HepG2 (cell line): ENCODE measurements around the gene E2F1. TPM values are rescaled to one million over a fixed set of nuclear protein-coding genes. Genes with fewer than 3 reads are reported as not detected.

ENCODE experiments used
- ATF7-NPFF ChIP-seq: sonication (generic); formaldehyde crosslinking; IDR thresholded peaks from 2 replicates; pipeline ENCODE4 v1.8.1; 2023; ENCODE audit warnings: mild to moderate bottlenecking, low read depth, missing genetic modification reagents, moderate library complexity
- CREB1 ChIP-seq, 2 experiments: fragments of 450-650 bp in 1 of 2; IDR thresholded peaks; 2 replicates each; pipeline ENCODE4 v1.6.1; 2016 to 2017; ENCODE audit warnings: control low read depth in 1 of 2, mild to moderate bottlenecking in 1 of 2, missing compliant biosample characterization in 1 of 2, missing genetic modification characterization in 1 of 2
- DDIT3 ChIP-seq: sonication (generic); formaldehyde crosslinking; IDR thresholded peaks from 2 replicates; pipeline ENCODE4 v1.4.0; 2020; ENCODE audit warnings: mild to moderate bottlenecking, missing genetic modification reagents
- DMAP1 ChIP-seq: IDR thresholded peaks from 2 replicates; pipeline ENCODE4 v1.6.1; 2016
- ETV5 ChIP-seq: IDR thresholded peaks from 2 replicates; pipeline ENCODE4 v1.6.1; 2018; ENCODE audit warnings: missing biosample characterization, missing genetic modification reagents, inconsistent platforms, borderline replicate concordance
- FOSL2 ChIP-seq: sonication (generic); formaldehyde crosslinking; IDR thresholded peaks from 2 replicates; pipeline ENCODE4 v1.4.0; 2020; ENCODE audit warnings: missing genetic modification reagents
- HOXD1 ChIP-seq: sonication (generic); formaldehyde crosslinking; IDR thresholded peaks from 2 replicates; pipeline ENCODE4 v1.5.0; 2020; ENCODE audit warnings: missing genetic modification reagents
- KDM5B ChIP-seq: sonication (generic); formaldehyde crosslinking; IDR thresholded peaks from 2 replicates; pipeline ENCODE4 v1.4.0; 2020; ENCODE audit warnings: missing genetic modification reagents, mild to moderate bottlenecking, borderline replicate concordance
- NFE2L2 ChIP-seq: fragments of 150-350 bp; IDR thresholded peaks from 2 replicates; pipeline ENCODE4 v1.6.1; 2014; ENCODE audit warnings: low read length
- NONO ChIP-seq, 2 experiments: fragments of 450-650 bp in 1 of 2; sonication (generic) in 1 of 2; formaldehyde crosslinking in 1 of 2; IDR thresholded peaks in 1 of 2; conservative IDR thresholded peaks in 1 of 2; 2 replicates each; pipeline versions ENCODE4 v1.6.1 to v1.8.0; 2017 to 2022; ENCODE audit warnings: mild to moderate bottlenecking in 1 of 2, missing genetic modification reagents in 1 of 2, moderate library complexity in 1 of 2
- POGK ChIP-seq: sonication (generic); formaldehyde crosslinking; conservative IDR thresholded peaks from 2 replicates; pipeline ENCODE4 v1.8.0; 2022; ENCODE audit warnings: mild to moderate bottlenecking, moderate library complexity, missing genetic modification reagents
- PREB ChIP-seq: sonication (generic); formaldehyde crosslinking; IDR thresholded peaks from 2 replicates; pipeline ENCODE4 v1.4.0; 2020; ENCODE audit warnings: missing genetic modification reagents
- ZBTB37 ChIP-seq: sonication (generic); formaldehyde crosslinking; IDR thresholded peaks from 2 replicates; pipeline ENCODE4 v1.4.0; 2020; ENCODE audit warnings: mild to moderate bottlenecking, missing genetic modification reagents
- ZFP37 ChIP-seq: sonication (generic); formaldehyde crosslinking; IDR thresholded peaks from 2 replicates; pipeline ENCODE4 v1.4.0; 2020; ENCODE audit warnings: missing genetic modification reagents, borderline replicate concordance
- ZFX ChIP-seq: sonication (generic); formaldehyde crosslinking; IDR thresholded peaks from 2 replicates; pipeline ENCODE4 v1.4.0; 2020; ENCODE audit warnings: mild to moderate bottlenecking, low read depth, missing genetic modification reagents, moderate library complexity
- ZNF160 ChIP-seq: sonication (generic); formaldehyde crosslinking; IDR thresholded peaks from 2 replicates; pipeline ENCODE4 v1.8.0; 2022; ENCODE audit warnings: mild to moderate bottlenecking, inconsistent platforms, missing genetic modification reagents
- ZNF414 ChIP-seq: sonication (generic); formaldehyde crosslinking; IDR thresholded peaks from 2 replicates; pipeline ENCODE4 v1.5.0; 2020; ENCODE audit warnings: missing genetic modification reagents
- ZNF672 ChIP-seq: sonication (generic); formaldehyde crosslinking; IDR thresholded peaks from 2 replicates; pipeline ENCODE4 v1.8.1; 2022; ENCODE audit warnings: missing genetic modification reagents
- ZNF674 ChIP-seq: sonication (generic); formaldehyde crosslinking; IDR thresholded peaks from 2 replicates; pipeline ENCODE4 v1.5.0; 2020; ENCODE audit warnings: low read depth, mild to moderate bottlenecking, missing genetic modification reagents
- polyA plus RNA-seq, 8 experiments: library from polyadenylated mRNA; depleted of rRNA in 3 of 8; stranded (reverse) in 7 of 8; unstranded in 1 of 8; fragments of >200 nt; fragmentation: Illumina TruSeq in 4 of 8; extraction: Trizol in 4 of 8; gene quantifications; 2 replicates each; pipeline versions ENCODE4 v1.2.1 to v1.2.3, GENCODE V29; 2011 to 2016; ENCODE audit warnings: low read depth in 4 of 8, missing spikeins in 1 of 8, mixed read lengths in 1 of 8; ENCODE audit not compliant: insufficient read depth in 1 of 8
- total RNA-seq, 5 experiments: library from RNA; depleted of rRNA; stranded (reverse); fragments of >200 nt; fragmentation: Illumina TruSeq; extraction: Trizol; gene quantifications; 2 replicates each; pipeline ENCODE4 v1.2.3, GENCODE V29; 2016; ENCODE audit warnings: low read depth in 1 of 5
- TF ChIP-seq, protein P1 (sequence below): IDR thresholded peaks from 2 replicates; pipeline ENCODE4 v1.6.1; 2016; ENCODE audit warnings: mild to moderate bottlenecking, missing biosample characterization, missing genetic modification reagents
- TF ChIP-seq, protein P2 (sequence below): IDR thresholded peaks from 2 replicates; pipeline ENCODE4 v1.6.1; 2016; ENCODE audit warnings: mild to moderate bottlenecking

Gene E2F1
- total and polyA plus RNA-seq, 2 of the 13 experiments (the other 11 are each of a cell fraction or from before 2014, with no cell fraction given) = 25.5 to 39.4 TPM

DNA sequence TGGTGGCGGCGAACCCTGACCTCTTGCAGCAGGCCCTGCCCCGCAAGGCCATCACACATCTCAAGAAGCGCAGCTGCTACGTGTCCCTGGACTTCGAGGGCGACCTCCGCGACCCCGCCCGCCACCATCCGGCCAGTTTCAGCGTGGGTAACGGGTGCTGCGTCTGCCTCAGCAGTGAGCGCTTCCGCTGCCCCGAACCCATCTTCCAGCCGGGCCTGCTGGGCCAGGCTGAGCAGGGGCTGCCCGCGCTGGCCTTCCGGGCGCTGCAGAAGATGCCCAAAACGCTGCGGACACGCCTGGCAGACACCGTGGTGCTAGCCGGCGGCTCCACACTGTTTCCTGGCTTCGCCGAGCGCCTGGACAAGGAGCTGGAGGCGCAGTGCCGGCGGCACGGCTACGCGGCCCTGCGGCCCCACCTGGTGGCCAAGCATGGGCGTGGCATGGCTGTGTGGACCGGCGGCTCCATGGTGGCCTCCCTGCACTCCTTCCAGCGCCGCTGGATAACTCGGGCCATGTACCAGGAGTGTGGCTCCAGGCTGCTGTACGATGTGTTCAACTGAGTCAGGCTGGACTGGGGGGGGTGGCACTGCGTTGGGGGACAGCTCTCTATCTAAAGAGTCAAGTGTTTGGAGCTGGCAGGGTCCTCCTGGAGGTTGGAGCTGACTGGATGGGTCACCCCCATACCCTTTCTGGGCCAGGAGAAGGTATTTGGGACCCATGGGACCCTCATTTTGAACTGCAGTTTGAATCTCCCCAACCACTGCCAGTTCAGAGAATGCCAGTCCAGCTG, 18.3 kb downstream of the E2F1 start (continued):
- no peak for TF ChIP-seq NONO (IDR thresholded peaks at IDR 0.05)
- 0 out of 2 replicates have a peak, but pooled peaks have one; percentile 52 for TF ChIP-seq NONO (CRISPR knock-in tag; conservative IDR thresholded peaks at IDR 0.05)
- no peak for TF ChIP-seq POGK (CRISPR knock-in tag)
- TF ChIP-seq, protein P1, sequence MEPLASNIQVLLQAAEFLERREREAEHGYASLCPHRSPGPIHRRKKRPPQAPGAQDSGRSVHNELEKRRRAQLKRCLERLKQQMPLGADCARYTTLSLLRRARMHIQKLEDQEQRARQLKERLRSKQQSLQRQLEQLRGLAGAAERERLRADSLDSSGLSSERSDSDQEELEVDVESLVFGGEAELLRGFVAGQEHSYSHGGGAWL (CRISPR knock-in tag) = peak; percentile 35; the same call in 1 of the 2 replicates
- TF ChIP-seq PREB (CRISPR knock-in tag) = no peak
- TF ChIP-seq HOXD1 (CRISPR knock-in tag) = no peak
- TF ChIP-seq, protein P2, sequence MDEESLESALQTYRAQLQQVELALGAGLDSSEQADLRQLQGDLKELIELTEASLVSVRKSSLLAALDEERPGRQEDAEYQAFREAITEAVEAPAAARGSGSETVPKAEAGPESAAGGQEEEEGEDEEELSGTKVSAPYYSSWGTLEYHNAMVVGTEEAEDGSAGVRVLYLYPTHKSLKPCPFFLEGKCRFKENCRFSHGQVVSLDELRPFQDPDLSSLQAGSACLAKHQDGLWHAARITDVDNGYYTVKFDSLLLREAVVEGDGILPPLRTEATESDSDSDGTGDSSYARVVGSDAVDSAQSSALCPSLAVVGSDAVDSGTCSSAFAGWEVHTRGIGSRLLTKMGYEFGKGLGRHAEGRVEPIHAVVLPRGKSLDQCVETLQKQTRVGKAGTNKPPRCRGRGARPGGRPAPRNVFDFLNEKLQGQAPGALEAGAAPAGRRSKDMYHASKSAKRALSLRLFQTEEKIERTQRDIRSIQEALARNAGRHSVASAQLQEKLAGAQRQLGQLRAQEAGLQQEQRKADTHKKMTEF (CRISPR knock-in tag) = 0 out of 2 replicates have a peak, but pooled peaks have one; percentile 49
- no peak for TF ChIP-seq ZFP37 (CRISPR knock-in tag)
- TF ChIP-seq ZNF674 (CRISPR knock-in tag) = 0 out of 2 replicates have a peak, but pooled peaks have one; percentile 12
- peak; percentile 44; the same call in 1 of the 2 replicates for TF ChIP-seq ZFX (CRISPR knock-in tag)
- TF ChIP-seq DDIT3 = no peak
- 0 out of 2 replicates have a peak, but pooled peaks have one; percentile 34 for TF ChIP-seq ZNF160
- TF ChIP-seq ZNF672 (CRISPR knock-in tag) = no peak
- TF ChIP-seq FOSL2 (CRISPR knock-in tag) = peak; percentile 33; the same call in 1 of the 2 replicates
- peak; percentile 92 for TF ChIP-seq ZBTB37
- no peak for TF ChIP-seq CREB1 (IDR thresholded peaks at IDR 0.05)
- TF ChIP-seq CREB1 (CRISPR knock-in tag; IDR thresholded peaks at IDR 0.05) = no peak
- no peak for TF ChIP-seq ETV5 (CRISPR knock-in tag)
- TF ChIP-seq NFE2L2 = no peak
- TF ChIP-seq ZNF414 (CRISPR knock-in tag) = no peak
- peak; percentile 63 for TF ChIP-seq KDM5B (CRISPR knock-in tag)
- TF ChIP-seq DMAP1 (CRISPR knock-in tag) = no peak
- TF ChIP-seq ATF7-NPFF (CRISPR knock-in tag) = peak; percentile 64; the same call in 1 of the 2 replicates
